OCI-LY1 (cell line): ENCODE results near the gene PTPN23.

ENCODE experiments used
- H2AFZ ChIP-seq: fragments of 200-600 bp; sonication (generic), shearing (Covaris generic); 2 replicates; pipeline ENCODE4 v1.6.0; 2014; ENCODE audit warnings: antibody characterized with exemption, mild to moderate bottlenecking, low read length
- H3F3A ChIP-seq: fragments of 200-600 bp; sonication (generic), shearing (Covaris generic); 2 replicates; pipeline ENCODE4 v1.6.0; 2014; ENCODE audit warnings: mild to moderate bottlenecking, antibody characterized with exemption, low read length, moderate library complexity; ENCODE audit not compliant: insufficient read depth
- H3K27ac ChIP-seq: fragments of 200-600 bp; sonication (generic); 2 replicates; pipeline ENCODE4 v1.5.1; 2014; ENCODE audit warnings: low read length, mixed run types, mild to moderate bottlenecking, low read depth; ENCODE audit not compliant: poor library complexity, severe bottlenecking
- H3K27me3 ChIP-seq: fragments of 200-600 bp; sonication (generic); 2 replicates; pipeline ENCODE4 v1.6.0; 2014; ENCODE audit warnings: antibody characterized with exemption, mild to moderate bottlenecking, low read length, moderate library complexity; ENCODE audit not compliant: insufficient read depth
- H3K36me3 ChIP-seq: fragments of 200-600 bp; sonication (generic); 2 replicates; pipeline ENCODE4 v1.6.1; 2014; ENCODE audit warnings: mild to moderate bottlenecking, antibody characterized with exemption, low read length, moderate library complexity, mixed read lengths; ENCODE audit not compliant: insufficient read depth
- H3K4me1 ChIP-seq: fragments of 200-600 bp; sonication (generic); 2 replicates; pipeline ENCODE4 v1.5.1; 2014; ENCODE audit warnings: mild to moderate bottlenecking, low read length, moderate library complexity; ENCODE audit not compliant: insufficient read depth, severe bottlenecking
- H3K4me2 ChIP-seq: fragments of 200-600 bp; sonication (generic), shearing (Covaris generic); 2 replicates; pipeline ENCODE4 v1.6.1; 2014; ENCODE audit warnings: low read length
- H3K4me3 ChIP-seq: fragments of 200-600 bp; sonication (generic); 2 replicates; pipeline ENCODE4 v1.5.1; 2014; ENCODE audit warnings: low read length, low read depth, mild to moderate bottlenecking, mixed read lengths; ENCODE audit not compliant: poor library complexity, severe bottlenecking
- H3K79me2 ChIP-seq: fragments of 200-600 bp; shearing (Covaris generic); 2 replicates; pipeline ENCODE4 v1.6.1; 2016; ENCODE audit warnings: mixed run types, low read length, mixed read lengths; ENCODE audit not compliant: insufficient read depth
- H3K9ac ChIP-seq: fragments of 200-600 bp; sonication (generic), shearing (Covaris generic); 2 replicates; pipeline ENCODE4 v1.6.1; 2014; ENCODE audit warnings: mild to moderate bottlenecking, low read length, mixed read lengths
- H3K9me2 ChIP-seq: fragments of 200-600 bp; sonication (generic), shearing (Covaris generic); 2 replicates; pipeline ENCODE4 v1.6.1; 2014; ENCODE audit warnings: low read depth, mild to moderate bottlenecking, low read length, mixed read lengths
- H3K9me3 ChIP-seq: fragments of 200-600 bp; shearing (Covaris generic); 2 replicates; pipeline ENCODE4 v1.6.1; 2014; ENCODE audit warnings: low read length, mixed read lengths
- H4K20me1 ChIP-seq: fragments of 200-600 bp; sonication (generic), shearing (Covaris generic); 2 replicates; pipeline ENCODE4 v1.6.0; 2016; ENCODE audit warnings: mild to moderate bottlenecking, low read length; ENCODE audit not compliant: insufficient read depth
- EZH2 ChIP-seq: fragments of 200-600 bp; sonication (generic), shearing (Covaris generic); IDR thresholded peaks from 2 replicates; pipeline ENCODE4 v1.8.0; 2017; ENCODE audit warnings: borderline replicate concordance, mixed run types, mild to moderate bottlenecking, antibody characterized with exemption, low read length, moderate library complexity, mixed read lengths
- TF ChIP-seq, protein P1 (sequence below): fragments of 200-600 bp; sonication (generic), shearing (Covaris generic); IDR thresholded peaks from 2 replicates; pipeline ENCODE4 v1.5.1; 2017; ENCODE audit warnings: mild to moderate bottlenecking, antibody characterized with exemption, low read length, moderate library complexity, mixed read lengths

The PTPN23 gene

DNA sequence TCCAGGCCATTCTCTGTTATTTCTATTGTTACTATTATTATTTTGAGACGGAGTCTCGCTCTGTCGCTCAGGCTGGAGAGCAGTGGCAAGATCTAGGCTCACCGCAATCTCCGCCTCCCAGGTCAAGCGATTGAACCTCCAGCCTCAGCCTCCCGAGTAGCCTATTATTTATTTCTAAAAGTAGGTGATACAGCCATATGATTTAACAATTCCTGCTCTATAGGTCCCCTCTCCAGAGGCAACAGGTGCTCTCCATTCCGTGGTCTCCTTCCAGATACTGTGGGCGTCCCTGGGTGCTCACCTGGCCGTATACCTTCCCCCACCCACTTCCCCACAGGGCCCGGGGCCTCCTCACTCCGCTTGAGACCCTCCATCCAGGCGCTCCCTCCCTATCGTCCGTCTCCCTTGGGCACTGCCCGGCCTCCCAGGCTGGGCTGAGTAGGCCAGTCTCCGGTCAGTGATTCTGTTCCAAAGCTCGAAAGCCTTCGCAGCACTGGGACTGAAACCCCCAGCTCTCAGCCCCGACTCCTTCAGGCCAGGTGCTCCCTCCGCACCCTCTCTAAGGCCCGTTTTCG lies 708 bp upstream of the PTPN23 start:
- H3K9me3 ChIP-seq = no peaks in the 10 kb centered on the region
- peak overlapping the region; percentile 59 for H3K27ac ChIP-seq
- H3K4me2 ChIP-seq = peak overlapping the region; percentile 90
- no peaks in the 10 kb centered on the region for H3F3A ChIP-seq
- no peaks in the 10 kb centered on the region for H3K27me3 ChIP-seq
- no peaks in the 10 kb centered on the region for H4K20me1 ChIP-seq
- H3K9ac ChIP-seq = peak overlapping the region; percentile 88
- H3K36me3 ChIP-seq = no peaks in the 10 kb centered on the region
- peaks cover 19% of the 10 kb centered on the region for H3K4me1 ChIP-seq
- no peaks in the 10 kb centered on the region for H3K9me2 ChIP-seq
- H3K4me3 ChIP-seq = peak overlapping the region; percentile 79
- TF ChIP-seq, protein P1, sequence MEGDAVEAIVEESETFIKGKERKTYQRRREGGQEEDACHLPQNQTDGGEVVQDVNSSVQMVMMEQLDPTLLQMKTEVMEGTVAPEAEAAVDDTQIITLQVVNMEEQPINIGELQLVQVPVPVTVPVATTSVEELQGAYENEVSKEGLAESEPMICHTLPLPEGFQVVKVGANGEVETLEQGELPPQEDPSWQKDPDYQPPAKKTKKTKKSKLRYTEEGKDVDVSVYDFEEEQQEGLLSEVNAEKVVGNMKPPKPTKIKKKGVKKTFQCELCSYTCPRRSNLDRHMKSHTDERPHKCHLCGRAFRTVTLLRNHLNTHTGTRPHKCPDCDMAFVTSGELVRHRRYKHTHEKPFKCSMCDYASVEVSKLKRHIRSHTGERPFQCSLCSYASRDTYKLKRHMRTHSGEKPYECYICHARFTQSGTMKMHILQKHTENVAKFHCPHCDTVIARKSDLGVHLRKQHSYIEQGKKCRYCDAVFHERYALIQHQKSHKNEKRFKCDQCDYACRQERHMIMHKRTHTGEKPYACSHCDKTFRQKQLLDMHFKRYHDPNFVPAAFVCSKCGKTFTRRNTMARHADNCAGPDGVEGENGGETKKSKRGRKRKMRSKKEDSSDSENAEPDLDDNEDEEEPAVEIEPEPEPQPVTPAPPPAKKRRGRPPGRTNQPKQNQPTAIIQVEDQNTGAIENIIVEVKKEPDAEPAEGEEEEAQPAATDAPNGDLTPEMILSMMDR = no peak
- TF ChIP-seq EZH2 = no peak
- no peak overlapping the region for H2AFZ ChIP-seq
- peaks cover 24% of the 10 kb centered on the region for H3K79me2 ChIP-seq

DNA sequence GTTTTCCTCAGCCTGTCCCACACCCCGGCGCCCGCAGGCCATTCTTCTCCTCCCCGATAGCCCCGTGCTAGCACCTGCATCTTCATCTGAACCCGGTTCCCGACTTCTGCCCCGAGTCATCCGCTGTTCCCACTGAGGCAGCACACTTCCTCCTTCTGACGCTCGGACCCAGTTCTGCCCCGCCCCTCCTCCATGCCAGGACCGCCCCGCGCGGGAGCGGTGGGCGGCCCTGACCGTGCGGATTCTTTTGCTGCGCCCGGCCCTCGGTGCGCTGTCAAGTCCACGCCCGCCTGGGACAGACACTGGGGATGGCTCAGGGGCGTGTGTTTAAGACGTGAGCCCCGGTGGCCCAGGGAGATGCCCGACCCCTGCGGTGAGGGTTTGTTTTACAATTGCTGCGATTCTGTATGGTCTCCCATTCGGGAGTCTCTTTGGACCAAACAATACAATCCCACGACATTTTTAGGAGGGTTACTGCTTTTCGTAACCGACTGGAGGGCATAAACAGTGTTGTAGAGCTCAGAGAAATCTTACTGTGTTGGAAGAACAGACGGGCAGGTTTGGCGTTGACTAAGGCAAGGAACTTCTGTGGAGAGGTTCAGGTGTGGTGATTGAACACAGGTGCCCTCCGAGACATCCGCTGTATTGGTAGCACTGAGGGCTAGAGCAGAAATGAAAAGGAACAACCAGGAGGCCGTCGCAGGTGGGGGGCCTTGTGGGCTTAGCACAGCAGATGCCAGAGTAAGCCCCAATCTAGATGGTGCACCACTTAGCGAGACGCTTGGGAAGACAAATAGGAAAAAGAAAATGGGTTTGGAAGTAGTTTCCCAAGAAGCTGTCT lies 716 bp downstream of the PTPN23 start:
- Histone ChIP-seq H4K20me1 (no peaks in the 10 kb centered on the region), H3K9me3 (no peaks in the 10 kb centered on the region), H3K9ac (peak overlapping the region; percentile 79), H3F3A (no peaks in the 10 kb centered on the region), H3K4me3 (peak overlapping the region; percentile 79), H2AFZ (no peak overlapping the region), H3K27me3 (no peaks in the 10 kb centered on the region), H3K27ac (peak overlapping the region; percentile 27), H3K9me2 (no peaks in the 10 kb centered on the region), H3K36me3 (no peaks in the 10 kb centered on the region), H3K4me2 (peak overlapping the region; percentile 90), H3K4me1 (peaks cover 19% of the 10 kb centered on the region), H3K79me2 (peaks cover 32% of the 10 kb centered on the region)
- TF ChIP-seq, protein P1 = no peak
- TF ChIP-seq EZH2 = no peak

DNA sequence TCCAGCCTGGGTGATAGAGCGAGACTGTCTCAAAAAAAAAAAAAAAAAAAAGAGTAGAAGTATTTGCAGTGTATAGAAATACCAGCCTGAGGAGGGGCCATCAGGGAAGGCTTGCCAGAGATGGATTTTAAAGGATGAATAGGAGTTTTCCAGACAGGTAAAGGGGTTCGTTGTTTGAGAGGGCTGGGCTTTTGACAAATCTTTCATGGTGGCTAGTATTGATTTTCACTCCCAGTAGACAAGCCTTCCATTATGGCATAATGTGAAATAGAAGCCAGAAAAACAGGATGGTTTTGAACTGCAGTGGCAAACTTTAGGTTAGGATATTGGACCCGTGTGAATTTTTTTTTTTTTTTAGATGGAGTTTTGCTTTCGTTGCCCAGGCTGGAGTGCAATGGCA lies 3.6 kb downstream of the PTPN23 start:
- Histone ChIP-seq H3K79me2 (peaks cover 37% of the 10 kb centered on the region), H3K27ac (no peak overlapping the region), H3K9me2 (no peaks in the 10 kb centered on the region), H3F3A (no peaks in the 10 kb centered on the region), H3K36me3 (peaks cover 8% of the 10 kb centered on the region; the same call in 1 of the 2 replicates), H2AFZ (no peak overlapping the region), H3K4me3 (no peak overlapping the region), H4K20me1 (no peaks in the 10 kb centered on the region), H3K27me3 (no peaks in the 10 kb centered on the region), H3K9ac (no peak overlapping the region), H3K4me1 (peaks cover 17% of the 10 kb centered on the region), H3K4me2 (no peak overlapping the region), H3K9me3 (no peaks in the 10 kb centered on the region)
- TF ChIP-seq, protein P1 = no peak
- TF ChIP-seq EZH2 = no peak
